Measurements from ENCODE around the gene ABLIM2.

DNA sequence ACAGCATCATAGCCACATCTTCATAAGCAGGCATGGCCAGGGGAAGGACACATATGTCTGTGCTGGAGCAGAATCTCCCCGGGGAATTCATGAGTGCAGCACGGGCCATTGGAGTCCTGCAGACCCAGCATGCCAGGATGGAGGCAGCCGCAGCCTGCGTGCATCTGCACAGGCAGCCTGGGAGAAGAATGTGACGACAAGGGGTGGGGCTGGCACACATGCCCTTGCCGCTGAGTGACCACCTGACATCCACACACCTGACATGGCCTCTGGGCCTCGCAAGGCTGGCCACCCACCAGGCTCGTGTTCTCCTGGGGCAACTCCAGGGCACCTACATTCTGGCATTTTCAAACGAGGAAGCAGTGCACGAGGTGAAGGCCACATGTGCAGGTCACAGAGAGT is 152.8 kb downstream of the ABLIM2 start:
- TF ChIP-seq, protein P1, sequence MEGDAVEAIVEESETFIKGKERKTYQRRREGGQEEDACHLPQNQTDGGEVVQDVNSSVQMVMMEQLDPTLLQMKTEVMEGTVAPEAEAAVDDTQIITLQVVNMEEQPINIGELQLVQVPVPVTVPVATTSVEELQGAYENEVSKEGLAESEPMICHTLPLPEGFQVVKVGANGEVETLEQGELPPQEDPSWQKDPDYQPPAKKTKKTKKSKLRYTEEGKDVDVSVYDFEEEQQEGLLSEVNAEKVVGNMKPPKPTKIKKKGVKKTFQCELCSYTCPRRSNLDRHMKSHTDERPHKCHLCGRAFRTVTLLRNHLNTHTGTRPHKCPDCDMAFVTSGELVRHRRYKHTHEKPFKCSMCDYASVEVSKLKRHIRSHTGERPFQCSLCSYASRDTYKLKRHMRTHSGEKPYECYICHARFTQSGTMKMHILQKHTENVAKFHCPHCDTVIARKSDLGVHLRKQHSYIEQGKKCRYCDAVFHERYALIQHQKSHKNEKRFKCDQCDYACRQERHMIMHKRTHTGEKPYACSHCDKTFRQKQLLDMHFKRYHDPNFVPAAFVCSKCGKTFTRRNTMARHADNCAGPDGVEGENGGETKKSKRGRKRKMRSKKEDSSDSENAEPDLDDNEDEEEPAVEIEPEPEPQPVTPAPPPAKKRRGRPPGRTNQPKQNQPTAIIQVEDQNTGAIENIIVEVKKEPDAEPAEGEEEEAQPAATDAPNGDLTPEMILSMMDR (conservative IDR thresholded peaks at IDR 0.05), result no peak
- no peak for TF ChIP-seq ZFX (IDR thresholded peaks at IDR 0.05)

Measured in C4-2B (cell line).